Measurements from ENCODE around the gene SNRPD3. TPM values are rescaled to one million over a fixed set of nuclear protein-coding genes. Genes with fewer than 3 reads are reported as not detected.
A peak's percentile ranks its signal among the peaks of the same experiment; 100 is the strongest.

SNRPD3 gene
- total and polyA plus RNA-seq, 9 of the 15 experiments (the other 6 are each of a cell fraction or from before 2014, with no cell fraction given) = 131 to 366 (median 274) TPM

- TF ChIP-seq REST (IDR thresholded peaks at IDR 0.05; ENCODE audit: borderline replicate concordance) = peak; percentile 67; the same call in 1 of the 2 replicates
- no peak for TF ChIP-seq REST (CRISPR knock-in tag; IDR thresholded peaks at IDR 0.05; ENCODE audit: low read depth)
- TF ChIP-seq SRSF9 (IDR thresholded peaks at IDR 0.05; ENCODE audit: borderline replicate concordance, low read depth, low read length) = no peak
- TF ChIP-seq FOS (IDR thresholded peaks at IDR 0.05; ENCODE audit: extremely low read depth, insufficient read length) = peak; percentile 4
- TF ChIP-seq ZBTB49 (CRISPR knock-in tag; IDR thresholded peaks at IDR 0.05; ENCODE audit: borderline replicate concordance) = no peak
- no peak for TF ChIP-seq RBM14 (IDR thresholded peaks at IDR 0.05; ENCODE audit: borderline replicate concordance, insufficient read depth, low read depth, low read length)
- TF ChIP-seq NR2C1 (IDR thresholded peaks at IDR 0.05) = peak; percentile 83
- TF ChIP-seq NR2C1 (tag; IDR thresholded peaks at IDR 0.05) = peak; percentile 89
- TF ChIP-seq ZMIZ1 (IDR thresholded peaks at IDR 0.05; ENCODE audit: low read depth in 2 of 2, low read length in 2 of 2) = no peak
- no peak for TF ChIP-seq C11orf30 (IDR thresholded peaks at IDR 0.05; ENCODE audit: low read depth)
- TF ChIP-seq RAD21 (CRISPR knock-in tag; conservative IDR thresholded peaks at IDR 0.05 in 1 of 2, IDR thresholded peaks at IDR 0.05 in 1 of 2) = peak; percentile 59 to 85
Measured at GRCh38 chr22:24525416-24526037, 30.3 kb upstream of the SNRPD3 start (continued).
